AG04450 (cell line): ENCODE measurements around the gene TSPAN3. TPM values are rescaled to one million over a fixed set of nuclear protein-coding genes. Genes with fewer than 3 reads are reported as not detected.

Experiments
- CTCF ChIA-PET: fragments of 300-600, 350-600 bp; formaldehyde crosslinking; extraction: SDS; loops from one replicate; lab custom pipeline; 2022; ENCODE audit warnings: antibody characterized with exemption, inconsistent platforms; lab: Charles Lee
- POLR2A ChIA-PET: fragments of 350-600 bp; formaldehyde crosslinking; extraction: SDS; loops from one replicate; lab custom pipeline; 2021; ENCODE audit warnings: antibody characterized with exemption, inconsistent platforms; lab: Yijun Ruan, JAX
- DNase-seq: peaks from one replicate; pipeline ENCODE4 v3.0.0-alpha.2; 2011; ENCODE audit warnings: low read depth, low spot score
- H3K27ac ChIP-seq: one replicate; pipeline ENCODE4 v1.5.1; 2012; ENCODE audit warnings: low read depth, low read length, control low read depth
- H3K27me3 ChIP-seq: one replicate; pipeline ENCODE4 v1.6.0; 2012; ENCODE audit warnings: low read length; ENCODE audit not compliant: control insufficient read depth, insufficient read depth
- H3K4me3 ChIP-seq: 2 replicates; pipeline ENCODE4 v1.5.1; 2011; ENCODE audit warnings: mild to moderate bottlenecking, low read depth, low read length, control low read depth
- H3K9me3 ChIP-seq: 2 replicates; pipeline ENCODE4 v1.5.1; 2012; ENCODE audit warnings: low read length; ENCODE audit not compliant: control insufficient read depth, insufficient read depth
- polyA plus RNA-seq: library from polyadenylated mRNA; depleted of rRNA; stranded (reverse); fragments of >200 nt; gene quantifications from 2 replicates; pipeline ENCODE4 v1.2.3, GENCODE V29; 2011
- TF ChIP-seq, protein P1 (sequence below): IDR thresholded peaks from 2 replicates; pipeline ENCODE4 v1.5.1; 2011; ENCODE audit warnings: low read depth, low read length, control low read depth, inconsistent platforms

The TSPAN3 gene
- polyA plus RNA-seq, 1 experiment: 410 TPM

DNA sequence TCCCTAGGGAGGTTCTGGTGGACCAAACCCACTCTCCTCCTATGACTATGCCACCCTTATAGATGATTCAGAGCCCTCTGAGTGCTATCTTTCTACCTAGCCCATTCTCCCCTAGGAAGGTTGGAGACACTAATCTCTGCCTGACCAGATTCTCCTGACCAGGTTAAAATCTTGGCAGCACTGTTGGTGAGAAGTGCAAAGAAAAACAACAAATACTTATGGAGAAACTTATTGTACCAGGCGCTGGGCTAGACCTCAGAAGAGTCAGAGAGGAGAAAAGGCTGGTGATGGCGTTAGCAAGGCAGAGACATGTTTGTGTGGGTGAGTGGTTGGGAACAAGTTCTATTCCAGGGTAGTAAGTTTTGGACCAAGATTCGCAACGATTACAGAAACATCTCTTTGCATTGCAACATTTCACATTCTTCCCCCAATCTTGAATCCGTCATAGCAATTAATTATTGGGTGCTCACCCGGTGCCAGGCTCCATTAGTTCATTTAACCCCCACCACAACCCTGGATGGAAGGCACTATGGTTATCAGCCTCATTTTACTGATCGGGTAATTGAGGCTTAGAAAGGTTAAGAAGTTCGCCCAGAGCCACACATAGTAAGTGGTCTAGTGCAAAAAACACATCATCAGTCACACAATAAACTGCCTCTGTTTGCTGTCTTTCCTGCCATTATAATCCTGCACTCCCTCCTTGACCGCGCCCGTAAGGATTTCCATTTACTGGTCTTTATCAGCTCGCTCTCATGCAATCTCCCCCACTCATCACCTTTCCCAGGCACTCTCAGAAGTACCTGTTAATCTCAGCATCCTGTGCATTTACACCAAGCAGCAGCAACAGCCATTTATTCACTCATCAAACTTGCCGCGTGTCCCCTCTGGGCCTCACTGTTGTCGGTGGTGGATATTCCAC lies 655 bp upstream of the TSPAN3 start:
- ChIA-PET POLR2A (interaction anchor here (0.6 to 1.0 kb wide), 6 partner anchors 12 to 347 kb away, joined by 3 to 4 read pairs (median 4); no protein-coding TSS in a partner anchor), CTCF (interaction anchor here (0.6 kb wide), 1 partner anchor 73 kb away, joined by 3 read pairs; no protein-coding TSS in a partner anchor)
- TF ChIP-seq, protein P1, sequence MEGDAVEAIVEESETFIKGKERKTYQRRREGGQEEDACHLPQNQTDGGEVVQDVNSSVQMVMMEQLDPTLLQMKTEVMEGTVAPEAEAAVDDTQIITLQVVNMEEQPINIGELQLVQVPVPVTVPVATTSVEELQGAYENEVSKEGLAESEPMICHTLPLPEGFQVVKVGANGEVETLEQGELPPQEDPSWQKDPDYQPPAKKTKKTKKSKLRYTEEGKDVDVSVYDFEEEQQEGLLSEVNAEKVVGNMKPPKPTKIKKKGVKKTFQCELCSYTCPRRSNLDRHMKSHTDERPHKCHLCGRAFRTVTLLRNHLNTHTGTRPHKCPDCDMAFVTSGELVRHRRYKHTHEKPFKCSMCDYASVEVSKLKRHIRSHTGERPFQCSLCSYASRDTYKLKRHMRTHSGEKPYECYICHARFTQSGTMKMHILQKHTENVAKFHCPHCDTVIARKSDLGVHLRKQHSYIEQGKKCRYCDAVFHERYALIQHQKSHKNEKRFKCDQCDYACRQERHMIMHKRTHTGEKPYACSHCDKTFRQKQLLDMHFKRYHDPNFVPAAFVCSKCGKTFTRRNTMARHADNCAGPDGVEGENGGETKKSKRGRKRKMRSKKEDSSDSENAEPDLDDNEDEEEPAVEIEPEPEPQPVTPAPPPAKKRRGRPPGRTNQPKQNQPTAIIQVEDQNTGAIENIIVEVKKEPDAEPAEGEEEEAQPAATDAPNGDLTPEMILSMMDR: no peak
- DNase-seq: no peak
- Histone ChIP-seq H3K27me3 (peaks cover 3% of the 10 kb centered on the region), H3K27ac (no peak overlapping the region), H3K9me3 (no peaks in the 10 kb centered on the region; the same call in 1 of the 2 replicates), H3K4me3 (no peak overlapping the region)

DNA sequence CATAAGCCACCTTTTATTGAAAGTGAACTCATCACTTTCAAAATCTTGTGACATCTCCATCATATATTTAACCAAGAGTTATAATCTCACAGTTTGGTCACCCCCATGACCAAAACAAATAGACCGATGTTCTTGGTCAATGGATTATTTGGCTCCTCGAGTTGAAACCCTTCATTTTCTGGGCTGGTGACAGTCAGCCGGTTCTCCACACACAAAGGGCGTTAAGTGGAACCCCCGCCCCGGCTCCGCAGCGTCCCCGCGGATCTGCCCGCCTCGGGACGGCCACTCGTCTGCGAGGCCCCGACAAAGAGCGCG lies 772 bp downstream of the TSPAN3 start:
- ChIA-PET POLR2A (no interaction called here), CTCF (interaction anchor here (0.7 kb wide), 1 partner anchor 444 kb away, joined by 3 read pairs; no protein-coding TSS in a partner anchor)
- TF ChIP-seq, protein P1: no peak
- H3K4me3 ChIP-seq: peak overlapping the region; percentile 76
- H3K9me3 ChIP-seq: no peaks in the 10 kb centered on the region; the same call in 1 of the 2 replicates
- DNase-seq: no peak
- H3K27ac ChIP-seq: peak overlapping the region; percentile 81
- peaks cover 3% of the 10 kb centered on the region for H3K27me3 ChIP-seq

DNA sequence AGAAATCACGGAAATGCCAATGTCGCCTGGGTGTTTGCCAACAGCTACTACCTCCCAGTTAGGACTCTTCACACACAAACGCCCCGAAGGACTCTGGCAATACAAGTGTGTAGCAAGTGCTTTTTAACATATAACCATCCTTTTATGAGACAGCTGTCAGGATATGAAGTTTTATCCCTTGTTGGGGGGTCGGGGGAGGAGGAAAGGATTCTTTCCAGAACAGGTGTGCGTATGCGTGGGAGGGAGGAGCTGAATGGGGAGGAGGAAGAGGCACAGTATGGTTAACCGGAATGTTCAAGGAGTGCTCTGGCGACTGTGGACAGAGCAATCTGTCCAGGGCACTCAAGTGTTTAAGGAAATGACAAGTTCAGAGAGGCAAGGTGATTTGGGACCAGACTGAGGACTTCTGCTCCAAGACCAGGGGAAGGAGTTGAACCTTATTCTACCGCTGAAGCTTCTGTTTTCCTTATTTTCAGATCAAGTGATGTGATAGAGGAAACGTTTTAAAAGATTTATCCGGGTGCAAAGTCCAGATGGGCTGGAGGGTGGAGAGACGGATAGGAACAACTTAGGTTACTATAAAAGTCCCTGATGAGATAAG lies 1.3 kb downstream of the TSPAN3 start:
- ChIA-PET CTCF (interaction anchor here (0.7 to 1.6 kb wide), 2 partner anchors 445 to 474 kb away, joined by 3 to 4 read pairs; no protein-coding TSS in a partner anchor), POLR2A (no interaction called here)
- DNase-seq: no peak
- Histone ChIP-seq H3K27ac (no peak overlapping the region), H3K27me3 (peaks cover 2% of the 10 kb centered on the region), H3K9me3 (no peaks in the 10 kb centered on the region; the same call in 1 of the 2 replicates), H3K4me3 (peak overlapping the region; percentile 76)
- TF ChIP-seq, protein P1: no peak

DNA sequence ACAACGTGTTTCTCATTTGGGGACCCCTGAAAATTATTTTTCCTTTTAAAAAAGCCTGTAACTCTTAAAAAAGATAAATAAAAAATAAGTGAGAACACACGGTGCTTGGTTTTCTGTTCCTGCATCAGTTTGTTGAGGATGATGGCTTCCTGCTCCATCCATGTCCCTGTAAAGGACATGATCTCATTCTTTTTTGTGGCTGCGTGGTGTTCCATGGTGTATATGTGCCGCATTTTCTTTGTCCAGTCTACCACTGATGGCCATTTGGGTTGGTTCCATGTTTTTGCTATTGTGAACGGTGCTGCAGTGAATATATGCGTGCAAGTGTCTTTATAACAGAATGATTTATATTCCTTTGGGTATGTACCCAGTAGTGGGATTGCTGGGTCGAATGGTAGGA lies 2.3 kb downstream of the TSPAN3 start:
- no peaks in the 10 kb centered on the region for H3K27me3 ChIP-seq
- TF ChIP-seq, protein P1: no peak
- H3K27ac ChIP-seq: no peak overlapping the region
- POLR2A ChIA-PET: no interaction called here
- H3K9me3 ChIP-seq: no peaks in the 10 kb centered on the region; the same call in 1 of the 2 replicates
- no peak overlapping the region for H3K4me3 ChIP-seq
- DNase-seq: no peak
- CTCF ChIA-PET: interaction anchor here (1.6 kb wide), 1 partner anchor 475 kb away, joined by 4 read pairs; no protein-coding TSS in a partner anchor
